CD14-positive monocyte (primary cell): ENCODE results near the gene AMPD3. TPM values are rescaled to one million over a fixed set of nuclear protein-coding genes. Genes with fewer than 3 reads are reported as not detected.

Source experiments
- DNase-seq, 3 donors: peaks; one replicate each; pipeline ENCODE4 v3.0.0-alpha.2; 2011 to 2022
- H2AFZ ChIP-seq: 2 replicates; pipeline ENCODE4 v1.6.0; 2012; ENCODE audit warnings: mild to moderate bottlenecking, low read depth, low read length, inconsistent platforms; ENCODE audit not compliant: insufficient read depth, poor library complexity, severe bottlenecking
- H3K27ac ChIP-seq, 2 donors: 1 replicate in 1 of 2; 2 replicates in 1 of 2; pipeline ENCODE4 v1.5.1; 2012 to 2013; ENCODE audit warnings: low read length in 2 of 2, control low read depth in 1 of 2, inconsistent platforms in 1 of 2, low read depth in 1 of 2, mild to moderate bottlenecking in 1 of 2
- H3K27me3 ChIP-seq, 2 donors: one replicate each; pipeline versions ENCODE4 v1.6.0 to v1.6.1; 2011 to 2013; ENCODE audit warnings: low read length in 2 of 2; ENCODE audit not compliant: control insufficient read depth in 2 of 2, insufficient read depth in 2 of 2
- H3K36me3 ChIP-seq, 2 donors: replicated peaks in 1 of 2; 1 replicate in 1 of 2; 2 replicates in 1 of 2; pipeline versions ENCODE4 v1.5.1 to v1.6.1; 2012 to 2013; ENCODE audit warnings: low read length in 2 of 2, control low read depth in 1 of 2, inconsistent platforms in 1 of 2, mild to moderate bottlenecking in 1 of 2; ENCODE audit not compliant: insufficient read depth in 2 of 2, control insufficient read depth in 1 of 2
- H3K4me1 ChIP-seq, 2 donors: 1 replicate in 1 of 2; 2 replicates in 1 of 2; pipeline versions ENCODE4 v1.5.1 to v1.6.1; 2012 to 2013; ENCODE audit warnings: low read length in 2 of 2, control low read depth in 1 of 2, inconsistent platforms in 1 of 2, mild to moderate bottlenecking in 1 of 2, moderate library complexity in 1 of 2; ENCODE audit not compliant: insufficient read depth in 2 of 2, control insufficient read depth in 1 of 2
- H3K4me2 ChIP-seq: replicated peaks from 2 replicates; pipeline ENCODE3; 2012; ENCODE audit warnings: low read length, moderate library complexity, mild to moderate bottlenecking; ENCODE audit not compliant: poor library complexity, severe bottlenecking; ENCODE audit errors: extremely low read depth
- H3K4me3 ChIP-seq, 3 experiments: fragments of 200-600 bp in 1 of 3; sonication (generic) in 1 of 3; replicated peaks in 1 of 3; 1 replicate in 2 of 3; 2 replicates in 1 of 3; pipeline ENCODE4 v1.5.1; 2011 to 2013; ENCODE audit warnings: low read length in 3 of 3, mild to moderate bottlenecking in 3 of 3, control low read depth in 2 of 3, low read depth in 2 of 3, inconsistent platforms in 1 of 3, moderate library complexity in 1 of 3
- H3K79me2 ChIP-seq: 2 replicates; pipeline ENCODE4 v1.6.0; 2012; ENCODE audit warnings: mild to moderate bottlenecking, control low read depth, inconsistent platforms, low read length, moderate library complexity; ENCODE audit not compliant: insufficient read depth
- H3K9ac ChIP-seq: 2 replicates; pipeline ENCODE4 v1.6.0; 2017; ENCODE audit warnings: low read length, mild to moderate bottlenecking; ENCODE audit not compliant: insufficient read depth, poor library complexity, severe bottlenecking
- H3K9me3 ChIP-seq, 2 donors: replicated peaks in 1 of 2; 1 replicate in 1 of 2; 2 replicates in 1 of 2; pipeline versions ENCODE4 v1.5.1 to v1.6.1; 2012 to 2013; ENCODE audit warnings: low read length in 2 of 2, control low read depth in 1 of 2; ENCODE audit not compliant: control insufficient read depth in 1 of 2, insufficient read depth in 1 of 2
- H4K20me1 ChIP-seq: 2 replicates; pipeline ENCODE4 v1.6.0; 2012; ENCODE audit warnings: mild to moderate bottlenecking, low read length, control low read depth, moderate library complexity; ENCODE audit not compliant: insufficient read depth
- H3K27ac Mint-ChIP-seq, 7 donors: one replicate each; pipeline ENCODE4 v1.8.0; 2020; ENCODE audit warnings: mild to moderate bottlenecking in 7 of 7, mixed read lengths in 7 of 7, moderate library complexity in 6 of 7, inconsistent platforms in 2 of 7
- H3K27me3 Mint-ChIP-seq, 3 donors: one replicate each; pipeline ENCODE4 v1.8.0; 2021 to 2022; ENCODE audit warnings: low read depth in 3 of 3, mild to moderate bottlenecking in 3 of 3, mixed read lengths in 3 of 3, moderate library complexity in 3 of 3, inconsistent platforms in 1 of 3
- H3K36me3 Mint-ChIP-seq, 2 donors: one replicate each; pipeline ENCODE4 v1.8.0; 2020; ENCODE audit warnings: mixed read lengths in 2 of 2, inconsistent platforms in 1 of 2, mild to moderate bottlenecking in 1 of 2
- H3K4me1 Mint-ChIP-seq: one replicate; pipeline ENCODE4 v1.8.0; 2020; ENCODE audit warnings: mild to moderate bottlenecking, mixed read lengths
- H3K4me3 Mint-ChIP-seq, 2 donors: one replicate each; pipeline ENCODE4 v1.8.0; 2020; ENCODE audit warnings: mild to moderate bottlenecking in 2 of 2, mixed read lengths in 2 of 2, moderate library complexity in 1 of 2
- H3K9me3 Mint-ChIP-seq, 7 donors: one replicate each; pipeline ENCODE4 v1.8.0; 2020 to 2022; ENCODE audit warnings: mixed read lengths in 7 of 7, mild to moderate bottlenecking in 6 of 7, moderate library complexity in 6 of 7, inconsistent platforms in 2 of 7
- WGBS: methylation state at CpG from one replicate; pipeline ENCODE4 v1.1.5; 2013; ENCODE audit warnings: missing lambda C conversion rate; ENCODE audit not compliant: insufficient coverage; 5-methylcytosine and 5-hydroxymethylcytosine counted together
- intact Hi-C, 2 donors: fragments of 100-400 bp; cut with micrococcal nuclease; formaldehyde crosslinking; loops; one replicate each; pipeline versions ENCODE4 v1.15.0 to v1.15.1; 2023
- polyA plus RNA-seq, 3 donors: library from polyadenylated mRNA; depleted of rRNA in 1 of 3; unstranded in 2 of 3; stranded (reverse) in 1 of 3; fragments of 300-500 nt in 2 of 3; fragments of >200 nt in 1 of 3; fragmentation: Illumina TruSeq in 2 of 3; gene quantifications; 1 replicate in 2 of 3; 2 replicates in 1 of 3; pipeline ENCODE4 v1.2.3, GENCODE V29; 2012 to 2021
- TF ChIP-seq, protein P1 (sequence below): fragments of 200-600 bp; IDR thresholded peaks from one replicate; pipeline ENCODE4 v1.8.0; 2022; ENCODE audit warnings: antibody characterized with exemption, mild to moderate bottlenecking

Gene AMPD3
- polyA plus RNA-seq, 3 donors = 10.5 to 24.3 (median 14.3) TPM

DNA sequence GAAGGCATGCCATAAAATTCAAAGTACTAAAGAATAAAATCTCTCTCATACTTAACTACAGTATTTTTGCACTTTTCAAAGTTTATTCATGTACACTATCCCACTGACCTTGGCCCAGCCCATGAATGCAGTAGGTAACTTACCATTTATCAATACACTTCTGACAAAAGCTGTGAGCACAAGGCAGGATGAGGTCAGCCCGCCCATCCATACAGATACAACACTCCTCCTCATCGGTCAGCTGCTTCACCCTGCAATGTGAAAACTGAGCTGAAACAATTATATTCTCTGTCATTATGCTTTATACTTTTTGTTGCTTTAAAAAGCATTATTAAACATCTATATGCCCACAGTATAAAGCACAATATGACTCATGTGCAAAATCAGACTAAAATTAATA, 63.8 kb downstream of the AMPD3 start:
- Histone ChIP-seq H3K27ac (no peak overlapping the region), H3K27me3 (no peaks in the 10 kb centered on the region), H2AFZ (no peak overlapping the region), H3K4me2 (no peak overlapping the region), H3K4me3 (no peak overlapping the region), H3K9ac (no peak overlapping the region), H3K9me3 (no peaks in the 10 kb centered on the region), H3K4me1 (no peaks in the 10 kb centered on the region), H3K79me2 (no peaks in the 10 kb centered on the region), H4K20me1 (no peaks in the 10 kb centered on the region), H3K36me3 (peaks cover 73 to 88% of the 10 kb centered on the region in 2 donors)
- intact Hi-C loops = loop anchor here in 1 of 2 donors (10.0 kb wide), 1 partner anchor 216 kb away; no protein-coding TSS in a partner anchor
- H3K27ac Mint-ChIP-seq = no peak overlapping the region
- no peak overlapping the region for H3K4me3 Mint-ChIP-seq
- peaks cover 3% of the 10 kb centered on the region for H3K4me1 Mint-ChIP-seq
- H3K36me3 Mint-ChIP-seq = peaks cover 64 to 73% of the 10 kb centered on the region in 2 donors
- H3K27me3 Mint-ChIP-seq = no peaks in the 10 kb centered on the region
- WGBS = 100% methylated on average over 1 of the region's 2 CpGs
- no peaks in the 10 kb centered on the region for H3K9me3 Mint-ChIP-seq
- no peak for DNase-seq
- TF ChIP-seq, protein P1, sequence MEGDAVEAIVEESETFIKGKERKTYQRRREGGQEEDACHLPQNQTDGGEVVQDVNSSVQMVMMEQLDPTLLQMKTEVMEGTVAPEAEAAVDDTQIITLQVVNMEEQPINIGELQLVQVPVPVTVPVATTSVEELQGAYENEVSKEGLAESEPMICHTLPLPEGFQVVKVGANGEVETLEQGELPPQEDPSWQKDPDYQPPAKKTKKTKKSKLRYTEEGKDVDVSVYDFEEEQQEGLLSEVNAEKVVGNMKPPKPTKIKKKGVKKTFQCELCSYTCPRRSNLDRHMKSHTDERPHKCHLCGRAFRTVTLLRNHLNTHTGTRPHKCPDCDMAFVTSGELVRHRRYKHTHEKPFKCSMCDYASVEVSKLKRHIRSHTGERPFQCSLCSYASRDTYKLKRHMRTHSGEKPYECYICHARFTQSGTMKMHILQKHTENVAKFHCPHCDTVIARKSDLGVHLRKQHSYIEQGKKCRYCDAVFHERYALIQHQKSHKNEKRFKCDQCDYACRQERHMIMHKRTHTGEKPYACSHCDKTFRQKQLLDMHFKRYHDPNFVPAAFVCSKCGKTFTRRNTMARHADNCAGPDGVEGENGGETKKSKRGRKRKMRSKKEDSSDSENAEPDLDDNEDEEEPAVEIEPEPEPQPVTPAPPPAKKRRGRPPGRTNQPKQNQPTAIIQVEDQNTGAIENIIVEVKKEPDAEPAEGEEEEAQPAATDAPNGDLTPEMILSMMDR = no peak

DNA sequence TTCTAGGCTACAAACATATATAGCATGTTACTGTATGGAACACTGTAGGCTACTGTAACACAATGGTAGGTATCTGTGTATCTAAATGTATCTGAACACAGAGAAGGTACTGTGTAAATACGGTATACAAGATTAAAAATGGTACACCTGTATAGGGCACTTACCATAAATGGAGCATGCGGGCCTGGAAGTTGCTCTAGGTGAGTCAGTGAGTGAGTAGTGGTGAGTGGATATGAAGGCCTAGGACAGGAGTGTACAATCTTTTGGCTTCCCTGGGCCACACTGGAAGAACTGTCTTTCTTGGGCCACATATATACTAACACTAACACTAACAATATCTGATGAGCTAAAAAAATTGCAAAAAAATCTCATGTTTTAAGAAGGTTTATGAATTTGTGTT, 64.6 kb downstream of the AMPD3 start:
- peaks cover 78 to 92% of the 10 kb centered on the region in 2 donors for H3K36me3 ChIP-seq

More for the DNA sequence above, 64.6 kb downstream of the AMPD3 start:
- no peaks in the 10 kb centered on the region for H4K20me1 ChIP-seq
- H3K4me3 ChIP-seq = no peak overlapping the region
- no peaks in the 10 kb centered on the region for H3K79me2 ChIP-seq
- no peak overlapping the region for H3K9ac ChIP-seq
- Mint-ChIP-seq H3K9me3 (no peaks in the 10 kb centered on the region), H3K36me3 (peaks cover 63 to 74% of the 10 kb centered on the region in 2 donors), H3K4me3 (no peak overlapping the region), H3K27ac (no peak overlapping the region), H3K4me1 (no peaks in the 10 kb centered on the region), H3K27me3 (no peaks in the 10 kb centered on the region)
- H3K27me3 ChIP-seq = no peaks in the 10 kb centered on the region
- H3K4me2 ChIP-seq = no peak overlapping the region
- no peaks in the 10 kb centered on the region for H3K4me1 ChIP-seq
- no peak for DNase-seq
- no peak overlapping the region for H2AFZ ChIP-seq
- WGBS = no CpG with 5 or more reads among the region's 2 CpGs
- H3K27ac ChIP-seq = no peak overlapping the region
- no peaks in the 10 kb centered on the region for H3K9me3 ChIP-seq
- TF ChIP-seq, protein P1 = no peak
- intact Hi-C loops = loop anchor here in 1 of 2 donors (10.0 kb wide), 1 partner anchor 215 kb away; no protein-coding TSS in a partner anchor
